ENCODE measurements around the gene PLXNC1.

The PLXNC1 gene

GRCh38 chr12:94267921-94268471, 119.6 kb downstream of the PLXNC1 start:
- H3K4me1 ChIP-seq (ENCODE audit: control insufficient read depth, insufficient read depth, low read length), result no peaks in the 10 kb centered on the region
- ChIA-PET CTCF (no interaction called here), POLR2A (no interaction called here)

GRCh38 chr12:94269316-94269999, 121.1 kb downstream of the PLXNC1 start:
- Histone ChIP-seq H3K4me3 (ENCODE audit: low read depth, low read length) (no peak overlapping the region), H3K27ac (ENCODE audit: extremely low read depth, low read depth, low read length) (no peak overlapping the region), H3K9me3 (ENCODE audit: control insufficient read depth, insufficient read depth, low read depth, low read length) (no peaks in the 10 kb centered on the region), H3K36me3 (ENCODE audit: control insufficient read depth in 2 of 2, insufficient read depth in 1 of 2, low read length in 2 of 2) (no peaks in the 10 kb centered on the region), H3K4me1 (ENCODE audit: control insufficient read depth, insufficient read depth, low read length) (no peaks in the 10 kb centered on the region)
- ChIA-PET CTCF (no interaction called here), POLR2A (no interaction called here)
- TF ChIP-seq GLIS1 (tag by site-specific recombination; IDR thresholded peaks at IDR 0.05) (no peak), SP2 (tag by site-specific recombination; IDR thresholded peaks at IDR 0.05) (no peak), ZNF16 (tag by site-specific recombination; IDR thresholded peaks at IDR 0.05; ENCODE audit: low read depth) (no peak), TRIM28 (IDR thresholded peaks at IDR 0.05; ENCODE audit: borderline replicate concordance, low read length) (no peak), ZNF266 (tag by site-specific recombination; IDR thresholded peaks at IDR 0.05; ENCODE audit: low read depth) (no peak), SCRT2 (tag by site-specific recombination; IDR thresholded peaks at IDR 0.05) (no peak), HIC1 (tag by site-specific recombination; IDR thresholded peaks at IDR 0.05) (no peak), ZNF785 (tag by site-specific recombination; IDR thresholded peaks at IDR 0.05) (no peak), ZNF18 (tag by site-specific recombination; IDR thresholded peaks at IDR 0.05) (no peak), GLI2 (tag by site-specific recombination; IDR thresholded peaks at IDR 0.05; ENCODE audit: borderline replicate concordance, low read depth) (no peak), YY1 (tag by site-specific recombination; IDR thresholded peaks at IDR 0.05) (no peak), ZNF146 (tag by site-specific recombination; IDR thresholded peaks at IDR 0.05) (no peak), ZFP69B (tag by site-specific recombination; IDR thresholded peaks at IDR 0.05) (no peak)

More at GRCh38 chr12:94267921-94268471, 119.6 kb downstream of the PLXNC1 start:
- Histone ChIP-seq H3K9me3 (ENCODE audit: control insufficient read depth, insufficient read depth, low read depth, low read length) (no peaks in the 10 kb centered on the region), H3K4me3 (ENCODE audit: low read depth, low read length) (no peak overlapping the region), H3K36me3 (ENCODE audit: control insufficient read depth in 2 of 2, insufficient read depth in 1 of 2, low read length in 2 of 2) (no peaks in the 10 kb centered on the region), H3K27ac (ENCODE audit: extremely low read depth, low read depth, low read length) (no peak overlapping the region)
- TF ChIP-seq ZNF777 (tag by site-specific recombination; IDR thresholded peaks at IDR 0.05; ENCODE audit: borderline replicate concordance) (no peak), ZFP3 (tag by site-specific recombination; IDR thresholded peaks at IDR 0.05; ENCODE audit: low read depth) (no peak), ZNF561 (tag by site-specific recombination; IDR thresholded peaks at IDR 0.05; ENCODE audit: borderline replicate concordance) (no peak), ZNF211 (tag by site-specific recombination; IDR thresholded peaks at IDR 0.05; ENCODE audit: low read depth) (no peak), ZNF580 (tag by site-specific recombination; IDR thresholded peaks at IDR 0.05) (no peak), INSM2 (tag by site-specific recombination; IDR thresholded peaks at IDR 0.05) (no peak), PRDM10 (tag by site-specific recombination; IDR thresholded peaks at IDR 0.05) (no peak), ZNF146 (tag by site-specific recombination; IDR thresholded peaks at IDR 0.05) (no peak), ZNF274 (IDR thresholded peaks at IDR 0.05; ENCODE audit: low read length) (no peak), ZNF274 (tag by site-specific recombination; IDR thresholded peaks at IDR 0.05; ENCODE audit: borderline replicate concordance) (no peak)

Measured in HEK293 (cell line).